Endothelial cell of coronary artery (primary cell): ENCODE results near the gene DLX6. TPM values are rescaled to one million over a fixed set of nuclear protein-coding genes. Genes with fewer than 3 reads are reported as not detected.

ENCODE experiments used
- total RNA-seq: library from RNA; depleted of rRNA; stranded (reverse); fragments of >200 nt; gene quantifications from 2 replicates; pipeline ENCODE4 v1.2.3, GENCODE V29; 2014

DLX6 gene
- total RNA-seq: not detected in 2 replicates

DNA sequence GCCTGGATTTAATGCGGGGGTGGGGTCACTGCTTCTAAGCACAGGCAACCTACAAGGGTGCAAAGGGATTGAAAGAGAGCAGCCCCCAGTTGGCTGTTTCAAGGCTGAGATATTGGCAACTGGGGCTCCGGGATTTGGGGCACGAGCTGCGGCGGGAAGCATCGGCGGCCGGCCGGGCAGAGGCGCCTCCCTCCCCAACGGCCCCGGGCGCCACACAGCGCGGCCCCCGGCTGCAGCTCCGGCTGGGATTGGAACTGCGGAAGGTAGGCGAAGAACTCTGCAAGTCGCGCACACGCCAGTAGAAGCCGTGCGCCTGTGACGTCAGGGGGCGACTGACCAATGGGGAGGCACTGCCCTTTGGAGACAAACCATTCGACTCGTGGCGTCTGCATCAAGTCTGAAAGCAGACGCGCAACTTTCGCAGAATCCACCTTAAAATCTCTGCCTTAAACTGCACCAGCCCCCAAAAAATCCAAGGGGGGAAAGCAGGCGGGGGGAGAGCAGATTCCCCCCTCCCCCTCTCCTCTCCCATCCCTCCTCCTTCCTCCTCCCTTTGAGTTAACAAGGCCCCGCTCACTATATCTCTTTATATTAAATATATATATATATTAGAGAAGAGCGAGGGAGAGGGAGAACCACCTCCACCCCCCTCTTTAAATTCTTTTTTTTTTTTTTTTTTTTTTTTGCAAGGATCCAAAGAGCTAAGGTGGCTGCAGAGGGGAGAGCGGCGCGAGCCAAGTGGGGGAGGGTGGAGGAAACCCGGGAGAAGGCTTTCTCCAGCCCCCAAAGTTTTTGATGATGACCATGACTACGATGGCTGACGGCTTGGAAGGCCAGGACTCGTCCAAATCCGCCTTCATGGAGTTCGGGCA, at the start of gene DLX6:
DLX6 (plus strand) TSS at position 371 of the 872 bp plus-strand sequence; CDS start at position 796, 425 bp downstream.

DNA sequence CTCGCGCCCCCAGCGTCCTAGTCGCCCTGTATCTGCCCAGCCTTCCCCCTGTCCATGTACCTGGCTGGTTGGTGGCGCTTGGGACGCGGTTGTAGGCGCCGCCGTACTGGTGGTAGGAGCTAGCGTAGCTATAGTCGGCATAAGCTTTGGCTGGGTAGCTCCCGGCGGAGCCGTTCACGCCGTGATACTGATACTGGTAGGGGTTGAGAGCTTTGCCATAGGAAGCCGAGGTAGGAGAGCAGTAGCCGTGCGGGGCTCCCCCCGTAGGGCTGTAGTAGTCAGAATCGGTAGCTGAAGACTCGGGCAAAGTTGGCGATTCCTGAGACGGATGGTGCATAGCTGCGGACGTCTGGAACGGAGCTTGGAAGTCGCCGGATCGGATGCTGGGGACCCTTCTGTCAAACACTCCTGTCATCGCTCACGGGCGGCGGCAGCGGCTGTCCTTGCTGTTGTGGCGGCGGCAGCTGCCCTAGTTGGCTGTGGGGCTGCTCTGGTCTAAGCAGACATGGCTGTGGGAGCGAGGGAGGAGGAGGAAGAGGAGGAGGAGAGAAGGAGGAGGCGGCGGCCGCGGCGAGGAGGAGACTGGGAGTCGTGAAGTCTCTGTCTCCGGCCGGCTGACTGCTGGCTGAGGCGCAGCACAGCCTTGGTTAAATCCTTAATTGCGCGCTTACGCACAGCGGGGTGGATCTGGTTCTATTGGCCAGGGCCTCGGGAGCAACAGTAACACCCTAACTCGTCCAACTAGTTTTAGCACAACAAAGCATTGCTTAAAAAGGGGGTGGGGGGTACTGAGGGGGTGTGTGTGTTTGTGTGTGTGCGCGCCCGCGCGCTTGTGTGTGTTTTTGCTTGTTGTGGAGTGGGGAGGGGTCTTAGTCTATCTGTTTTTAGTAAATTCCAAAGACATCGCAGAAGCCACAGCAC, 19.1 kb downstream of the DLX6 start, which contains the start of gene DLX5:
DLX5 (minus strand) TSS at position 623 of the 921 bp plus-strand sequence; CDS start at position 415, 208 bp downstream.

Other genes starting within 250 kb of the DLX6 start
- gene DLX5, start 19.3 kb downstream of the DLX6 start, total RNA-seq: not detected in 2 replicates
- 3.8 and 5.5 TPM in 2 replicates for gene SDHAF3, start 112.1 kb downstream of the DLX6 start, total RNA-seq